Fibroblast of lung (primary cell): Measurements from ENCODE around the gene PCBP3.

ENCODE experiments used
- CTCF ChIP-seq, 2 donors: IDR thresholded peaks in 1 of 2; conservative IDR thresholded peaks in 1 of 2; 1 replicate in 1 of 2; 2 replicates in 1 of 2; pipeline ENCODE4 v1.5.1; 2011 to 2012; ENCODE audit warnings: low read length in 2 of 2, control low read depth in 1 of 2, inconsistent platforms in 1 of 2, low read depth in 1 of 2, mild to moderate bottlenecking in 1 of 2
- EZH2 ChIP-seq: IDR thresholded peaks from 2 replicates; pipeline ENCODE4 v1.5.1; 2012; ENCODE audit warnings: low read length, control low read depth, mild to moderate bottlenecking; ENCODE audit errors: missing control alignments

- TF ChIP-seq CTCF (conservative IDR thresholded peaks at IDR 0.05 in 1 of 2, IDR thresholded peaks at IDR 0.05 in 1 of 2; ENCODE audit: low read depth in 1 of 2, low read length in 2 of 2) = no peak
- TF ChIP-seq EZH2 = no peak
Observed at GRCh38 chr21:45803618-45804340, 160.3 kb downstream of the PCBP3 start.
